ENCODE results near the gene SPRYD3.
"Not testable (repeated sequence)": the region's sequence is repeated elsewhere in the genome, so short reads cannot be mapped to it uniquely, and the experiment has no call there.

The SPRYD3 gene

GRCh38 chr12:53079226-53080117, at the start of gene SPRYD3:
Gene SPRYD3 (minus strand): TSS chr12:53079390. CDS start chr12:53079333, 57 bp downstream.
- peak; percentile 91 for DNase-seq (ENCODE audit: low read depth)

DNA sequence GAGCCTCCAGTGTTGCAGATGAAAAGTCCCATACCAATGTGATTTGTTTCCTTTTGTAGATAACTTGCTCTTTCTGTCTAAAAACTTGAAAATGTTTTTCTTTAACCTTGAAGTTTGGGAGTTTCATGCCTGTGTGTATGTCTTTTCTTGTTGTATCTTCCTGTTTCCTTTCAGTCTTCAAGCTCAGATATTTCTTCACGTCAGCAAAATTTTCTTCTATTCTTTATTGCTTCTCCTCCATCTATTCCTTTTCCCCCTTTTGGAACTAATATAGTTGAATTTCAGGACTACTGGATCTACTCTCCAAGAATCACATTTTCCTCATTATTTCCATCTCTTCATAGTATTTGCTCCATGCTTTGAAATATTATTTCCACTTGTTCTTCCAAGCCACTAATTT, 48.0 kb upstream of the SPRYD3 start:
- DNase-seq (ENCODE audit: low read depth): no peak

DNA sequence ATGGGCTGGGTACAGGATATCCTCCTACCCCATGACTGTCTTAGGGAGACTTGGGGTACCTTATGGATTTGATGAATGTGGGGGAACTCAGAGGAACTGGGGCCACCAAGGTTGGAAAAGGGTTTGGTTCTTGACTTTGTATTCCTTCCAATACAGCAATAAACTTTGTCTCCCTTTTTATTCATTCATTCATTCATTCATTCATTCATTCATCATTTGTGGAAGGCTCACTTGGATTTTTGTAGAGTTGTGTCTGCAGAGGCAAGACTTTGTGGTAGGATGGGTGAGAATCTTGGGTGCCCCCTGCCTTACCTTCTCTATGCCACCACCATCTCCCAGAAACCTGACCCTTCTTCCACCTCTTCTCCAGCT, 45.1 kb upstream of the SPRYD3 start:
- no peak for DNase-seq (ENCODE audit: low read depth)

GRCh38 chr12:53123578-53124351, 44.6 kb upstream of the SPRYD3 start:
- no peak for DNase-seq (ENCODE audit: low read depth)

GRCh38 chr12:53122961-53123468, 43.8 kb upstream of the SPRYD3 start:
- DNase-seq (ENCODE audit: low read depth): no peak

GRCh38 chr12:53120685-53121525, 41.7 kb upstream of the SPRYD3 start:
- no peak for DNase-seq (ENCODE audit: low read depth)

DNA sequence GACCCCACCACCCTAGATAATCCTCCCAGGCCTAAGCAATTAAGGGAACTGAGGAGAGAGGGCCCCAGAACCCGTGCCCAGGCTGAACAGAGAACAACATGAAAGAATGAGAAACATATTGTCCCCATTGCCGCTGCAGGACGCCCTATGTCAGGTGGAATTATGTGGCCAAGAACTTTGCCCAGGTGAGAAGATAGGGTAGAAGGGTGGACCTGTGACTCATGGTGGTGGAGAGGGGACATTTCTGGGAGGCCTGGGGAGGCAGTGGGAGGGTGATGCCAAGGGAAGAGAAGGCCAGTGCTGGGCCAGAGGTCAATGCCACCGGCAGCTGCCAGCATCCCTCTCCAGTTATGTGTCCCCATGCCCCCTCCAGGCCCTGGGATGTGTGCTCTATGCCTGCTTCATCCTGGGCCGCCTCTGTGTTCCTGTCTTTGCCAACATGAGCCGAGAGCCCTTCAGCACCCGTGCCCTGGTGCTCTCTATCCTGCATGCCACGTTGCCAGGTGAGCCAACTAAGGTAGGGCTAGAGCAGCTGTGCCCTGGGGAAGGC, 39.6 kb upstream of the SPRYD3 start:
- no peak for DNase-seq (ENCODE audit: low read depth)

DNA sequence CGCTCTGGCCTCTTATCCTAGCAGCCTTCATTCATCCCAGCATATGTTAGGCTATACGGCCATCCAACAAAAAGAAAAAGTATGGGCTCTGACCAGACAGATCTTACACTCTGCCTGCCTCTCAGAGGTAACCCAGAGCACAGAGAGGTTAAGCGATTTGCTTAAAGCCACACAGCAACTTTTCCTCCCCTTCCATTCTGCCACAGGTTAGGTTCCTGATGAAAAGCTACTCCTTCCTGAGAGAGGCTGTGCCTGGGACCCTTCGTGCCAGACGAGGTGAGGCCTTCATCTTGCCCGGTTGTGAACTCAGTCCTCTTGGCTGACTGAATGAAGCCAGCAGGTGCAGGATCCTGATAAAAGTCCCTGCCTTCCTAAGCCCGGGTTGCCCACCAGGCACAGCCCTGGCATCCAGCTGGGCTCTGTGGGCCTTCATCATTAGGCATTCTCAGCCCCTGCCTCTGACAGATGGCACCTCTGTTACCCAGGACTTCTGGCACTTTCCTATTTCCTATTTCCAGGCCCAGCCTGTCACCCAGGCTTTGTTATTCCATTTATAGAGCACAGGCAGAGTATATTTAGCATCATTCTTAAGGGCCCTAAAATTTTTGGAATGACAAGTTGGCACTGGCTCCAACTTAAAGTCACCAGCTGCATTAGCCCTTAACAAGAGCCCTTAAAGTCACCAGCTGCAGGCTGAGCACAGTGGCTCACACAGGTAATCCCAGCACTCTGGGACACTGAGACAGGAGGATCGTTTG, 36.9 kb upstream of the SPRYD3 start:
- DNase-seq (ENCODE audit: low read depth): no peak

DNA sequence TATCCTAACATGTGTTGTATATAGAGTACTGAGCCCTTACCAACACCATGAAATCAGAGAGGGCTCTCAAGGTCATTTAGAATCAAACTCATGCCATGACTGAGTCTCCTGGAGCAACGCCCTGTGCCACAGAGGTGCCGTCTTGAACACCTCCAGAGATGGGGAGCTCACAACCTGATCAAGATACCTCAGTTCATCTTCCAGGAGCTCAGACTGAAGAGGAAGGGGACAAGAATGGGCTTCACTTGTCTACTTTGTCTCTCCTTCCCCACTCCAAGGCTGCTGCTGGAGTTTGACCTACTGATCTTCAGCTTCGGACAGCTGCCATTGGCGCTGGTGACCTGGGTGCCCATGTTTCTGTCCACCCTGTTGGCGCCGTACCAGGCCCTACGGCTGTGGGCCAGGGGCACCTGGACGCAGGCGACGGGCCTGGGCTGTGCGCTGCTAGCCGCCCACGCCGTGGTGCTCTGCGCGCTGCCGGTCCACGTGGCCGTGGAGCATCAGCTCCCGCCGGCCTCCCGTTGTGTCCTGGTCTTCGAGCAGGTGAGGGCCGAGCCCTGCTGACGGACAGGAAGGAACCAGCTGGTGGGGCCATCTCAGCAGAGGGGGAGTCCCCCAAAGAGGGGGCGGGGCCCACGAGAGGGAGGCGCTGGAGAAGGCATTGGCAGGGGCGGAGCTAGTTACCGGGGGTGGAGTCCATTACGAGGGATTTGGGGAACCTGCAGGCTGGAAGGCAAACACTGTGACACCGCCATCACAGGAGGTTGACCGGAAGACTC, 36.1 kb upstream of the SPRYD3 start:
- DNase-seq (ENCODE audit: low read depth): no peak

- no peak for DNase-seq (ENCODE audit: low read depth)
Measured at GRCh38 chr12:53113951-53114350, 34.8 kb upstream of the SPRYD3 start.

GRCh38 chr12:53113136-53113705, 34.0 kb upstream of the SPRYD3 start:
- DNase-seq (ENCODE audit: low read depth): no peak

- DNase-seq (ENCODE audit: low read depth): not testable (repeated sequence)
Measured at GRCh38 chr12:53112431-53112830, 33.2 kb upstream of the SPRYD3 start.

DNA sequence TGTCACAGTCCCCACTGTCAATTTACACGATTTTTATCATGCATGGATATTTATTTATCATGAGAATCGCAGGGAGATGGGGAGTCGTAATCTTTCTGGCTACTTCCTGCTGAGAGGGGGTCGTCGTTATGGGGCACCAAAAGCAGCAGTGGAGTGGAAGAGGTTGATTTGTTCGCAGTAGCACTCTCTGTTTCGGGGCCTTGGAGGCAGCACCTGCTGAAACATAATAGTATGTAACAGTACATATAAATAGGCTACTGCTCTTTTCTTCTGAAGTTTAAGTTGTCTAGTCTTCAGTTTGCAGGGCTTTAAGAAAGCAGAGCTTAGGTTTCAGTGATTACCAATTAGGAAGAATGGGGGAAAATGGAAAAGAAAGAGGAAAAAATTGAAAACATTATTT, 27.9 kb upstream of the SPRYD3 start:
- DNase-seq (ENCODE audit: low read depth): no peak

DNA sequence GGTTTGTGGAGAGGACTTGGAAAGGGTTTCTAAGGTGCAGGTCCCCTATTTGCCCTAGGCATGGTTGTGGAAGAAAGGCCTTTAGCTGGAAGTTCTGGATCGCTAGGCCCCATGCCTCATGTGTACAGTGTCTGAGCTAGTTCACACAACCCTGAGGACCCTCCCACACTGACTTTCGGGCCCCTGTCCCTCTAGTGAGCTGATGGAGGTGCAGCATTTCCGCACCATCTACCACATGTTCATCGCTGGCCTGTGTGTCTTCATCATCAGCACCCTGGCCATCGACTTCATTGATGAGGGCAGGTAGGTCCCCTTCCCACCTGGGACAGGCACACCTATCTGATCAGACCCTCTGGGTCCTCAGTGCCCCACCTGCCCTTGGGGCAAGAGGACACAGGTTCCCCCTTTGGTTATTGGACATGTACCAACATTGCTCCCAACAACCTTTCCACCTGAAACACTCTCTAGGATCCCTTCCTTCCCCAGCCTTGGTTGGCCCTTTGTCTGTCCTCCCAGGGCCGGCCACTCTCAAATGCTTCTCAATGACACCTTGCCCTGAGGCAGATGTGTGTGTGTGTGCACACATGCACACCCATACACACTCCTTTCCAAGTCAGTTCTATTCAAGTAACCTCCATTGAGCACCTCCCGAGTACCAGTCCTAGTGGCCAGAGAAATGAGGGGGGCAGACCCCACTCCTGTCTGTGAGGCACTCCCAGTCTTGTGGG, 26.7 kb upstream of the SPRYD3 start:
- no peak for DNase-seq (ENCODE audit: low read depth)

- no peak for DNase-seq (ENCODE audit: low read depth)
Measured at GRCh38 chr12:53105256-53105655, 26.1 kb upstream of the SPRYD3 start.

- DNase-seq (ENCODE audit: low read depth): no peak
Measured at GRCh38 chr12:53103860-53104305, 24.7 kb upstream of the SPRYD3 start.

GRCh38 chr12:53102883-53103807, 24.0 kb upstream of the SPRYD3 start, which contains the start of gene SOAT2:
Gene SOAT2 (plus strand): TSS chr12:53103486. CDS start chr12:53103578, 92 bp downstream.
- no peak for DNase-seq (ENCODE audit: low read depth)
